Measurements from ENCODE around the gene NUP214.

DNA sequence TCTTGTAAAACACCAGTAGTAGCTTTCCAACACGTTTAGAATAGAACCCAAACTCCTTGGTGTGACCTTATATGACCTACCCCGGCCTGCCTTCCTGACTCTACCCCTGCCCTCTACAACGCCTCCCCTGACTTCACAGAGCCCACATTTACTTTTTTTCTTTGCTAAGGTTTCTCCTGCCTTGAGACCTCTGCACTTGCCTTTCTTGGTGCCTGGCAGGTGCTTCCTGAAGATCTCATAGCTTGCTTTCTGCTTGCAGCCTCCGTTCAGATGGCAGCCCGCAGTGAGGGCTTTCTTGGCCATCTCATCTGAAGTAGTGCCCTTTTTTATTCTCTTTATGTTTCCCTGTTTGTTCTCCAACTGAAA, 24.3 kb downstream of the NUP214 start:
- TF ChIP-seq CTCF (conservative IDR thresholded peaks at IDR 0.05; ENCODE audit: low read depth, low read length): no peak
- TF ChIP-seq EZH2 (IDR thresholded peaks at IDR 0.05; ENCODE audit: borderline replicate concordance, low read depth, low read length, poor library complexity, severe bottlenecking): no peak
